Activated effector memory CD4-positive, alpha-beta T cell treated with Interleukin-2 at 50 U/mL for 16 hours (primary cell): ENCODE measurements around the gene SRCIN1.

Source experiments
- DNase-seq: peaks from one replicate; pipeline ENCODE4 v3.0.0-alpha.2; 2020

Gene SRCIN1

DNA sequence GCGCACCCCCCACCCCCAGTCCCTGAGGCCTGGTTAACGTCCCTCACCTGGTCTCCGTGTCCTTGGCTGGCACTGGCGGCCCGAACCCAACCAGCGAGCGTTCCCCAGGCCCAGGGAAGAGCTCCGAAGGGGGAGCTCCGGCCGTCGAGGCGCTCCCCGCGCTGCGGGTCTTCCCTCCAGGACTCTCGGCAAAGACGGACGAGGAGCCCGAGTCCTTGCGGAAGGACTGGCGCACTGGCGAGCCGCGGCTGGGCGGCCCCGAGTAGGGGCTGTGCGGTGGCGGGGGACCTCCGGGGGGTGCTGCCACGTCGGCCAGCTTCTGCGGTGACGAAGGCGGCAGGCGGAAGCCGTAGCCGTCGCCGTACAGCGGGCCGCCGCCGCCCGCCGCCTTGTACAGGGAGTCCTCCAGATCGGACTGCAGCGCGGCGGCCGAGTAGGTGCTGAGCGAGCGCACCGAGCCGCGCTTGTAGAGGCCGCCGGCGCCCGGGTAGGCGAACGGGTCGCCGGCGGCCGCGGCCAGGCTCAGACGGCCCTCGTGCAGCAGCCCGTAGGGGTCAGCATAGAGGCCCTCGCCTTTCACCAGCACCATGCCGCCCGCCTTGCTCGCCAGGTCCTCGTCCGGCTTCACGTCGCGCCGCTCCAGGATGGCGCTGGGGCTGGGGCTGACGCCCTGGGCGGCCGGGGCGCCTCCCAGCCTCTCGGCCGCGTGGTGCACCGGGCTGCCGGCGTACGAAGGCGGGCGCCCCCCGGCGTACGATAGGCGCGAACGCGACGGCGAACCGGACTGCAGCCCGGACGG, 44.1 kb downstream of the SRCIN1 start:
- no peak for DNase-seq

DNA sequence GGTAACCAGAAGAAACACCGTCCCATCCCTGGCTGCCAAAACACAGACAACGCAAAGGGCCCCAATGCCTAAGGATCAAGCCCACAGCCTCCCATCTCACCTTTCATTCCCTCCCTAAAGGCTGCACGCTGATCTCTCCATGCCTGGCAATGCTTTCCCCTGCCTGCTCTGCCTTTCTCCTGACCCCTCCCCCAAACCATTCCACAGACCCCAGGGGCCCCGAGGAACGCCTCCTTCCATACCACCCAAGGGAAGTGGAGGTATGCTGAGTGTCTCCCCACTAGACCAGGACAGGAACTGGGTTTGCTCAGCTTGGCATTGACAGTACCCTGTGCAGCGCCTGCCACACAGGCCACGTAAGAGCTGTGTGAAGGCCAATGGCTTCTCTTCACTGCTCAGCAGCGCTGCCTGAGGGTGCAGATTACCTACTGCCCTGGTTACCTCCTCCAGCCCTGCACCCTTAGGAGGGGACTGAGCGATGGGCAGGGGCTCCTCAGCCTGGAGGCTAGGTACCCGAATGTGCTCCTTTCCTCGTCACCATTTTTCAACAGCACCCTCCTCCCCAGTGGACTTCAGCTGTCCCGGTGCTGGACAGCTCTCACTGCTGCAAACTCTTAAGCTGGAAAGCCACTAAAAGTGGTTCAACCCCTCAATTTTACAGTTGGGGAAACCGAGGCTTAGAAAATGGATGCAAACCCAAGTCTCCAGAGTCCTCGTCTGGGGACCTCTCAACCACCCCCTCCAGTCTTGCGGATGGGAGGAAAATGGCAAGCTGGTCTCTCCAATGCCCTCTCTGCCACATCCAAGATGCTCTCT, 45.0 kb downstream of the SRCIN1 start:
- no peak for DNase-seq

- no peak for DNase-seq
These were observed 45.9 kb downstream of the SRCIN1 start for GRCh38 chr17:38559880-38560230.

- DNase-seq, result peak; percentile 82
These were observed 46.5 kb downstream of the SRCIN1 start for GRCh38 chr17:38559051-38559879.

- no peak for DNase-seq
These were observed 47.1 kb downstream of the SRCIN1 start for GRCh38 chr17:38558728-38559050.

- DNase-seq, result peak; percentile 82
These were observed 47.7 kb downstream of the SRCIN1 start for GRCh38 chr17:38557836-38558727.

DNA sequence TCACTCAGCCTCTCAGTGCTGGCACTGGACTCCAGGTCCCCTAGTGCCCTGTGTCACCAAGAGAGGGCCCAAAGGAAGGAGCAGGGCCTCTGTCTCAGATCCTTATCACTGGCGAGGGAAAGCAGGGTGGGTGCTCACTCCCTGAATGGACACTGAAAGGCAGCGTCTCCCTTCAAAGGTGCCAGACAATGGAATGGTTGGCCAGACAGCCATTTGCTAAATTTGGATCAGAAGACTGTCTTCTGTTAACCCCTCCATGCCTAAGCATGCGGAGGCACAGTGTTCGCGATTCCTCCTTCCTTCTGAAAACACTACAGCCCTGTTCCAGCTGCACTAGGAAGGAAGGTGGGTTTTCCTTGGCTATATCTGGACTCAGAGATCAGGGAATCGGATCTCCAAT, 48.4 kb downstream of the SRCIN1 start:
- DNase-seq, result no peak

- no peak for DNase-seq
These were observed 49.5 kb downstream of the SRCIN1 start for GRCh38 chr17:38556239-38556638.

DNA sequence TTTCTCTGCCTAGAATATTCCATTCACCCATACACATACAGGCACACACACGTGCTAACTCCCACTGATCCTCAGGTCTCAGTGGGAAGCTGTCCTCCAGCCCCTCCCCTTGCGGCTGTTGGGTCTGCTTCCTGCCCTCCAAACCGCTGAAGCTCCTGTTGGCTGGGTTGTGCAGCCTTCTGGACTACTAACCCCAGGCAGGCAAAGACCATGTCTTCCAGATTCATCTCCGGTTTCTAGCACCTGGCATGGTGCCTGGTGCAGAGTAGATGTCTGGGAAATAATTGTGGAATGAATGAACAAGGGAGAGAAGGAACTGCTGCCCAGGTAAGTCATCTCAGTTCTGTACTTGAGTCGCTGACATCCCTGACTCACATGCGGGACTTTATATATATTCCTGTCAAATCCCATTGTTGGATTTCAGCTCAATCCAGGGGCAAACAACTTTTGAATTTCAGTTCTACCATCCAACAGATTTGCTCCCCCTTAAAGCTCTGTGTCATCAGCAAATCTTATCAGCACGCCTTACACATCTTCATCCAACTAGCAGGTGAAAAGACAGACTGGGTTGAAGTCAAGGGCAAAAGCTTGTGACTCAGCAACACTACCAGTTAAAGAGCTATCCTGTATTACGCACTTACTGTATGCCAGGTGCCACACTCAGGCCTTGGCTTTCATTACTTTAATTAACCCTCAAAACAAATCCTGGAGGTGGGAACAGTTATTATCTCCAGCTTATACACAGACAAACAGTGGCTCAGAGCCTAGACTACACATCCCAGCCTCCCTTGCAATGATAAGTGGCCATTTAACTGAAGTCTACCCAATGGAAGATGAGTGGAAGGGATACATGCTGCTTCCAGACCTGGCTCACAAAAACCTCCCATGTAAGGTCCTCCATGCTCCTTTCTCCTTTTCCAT, 51.1 kb downstream of the SRCIN1 start:
- DNase-seq, result no peak

- no peak for DNase-seq
These were observed 53.4 kb downstream of the SRCIN1 start for GRCh38 chr17:38552343-38552742.

- no peak for DNase-seq
These were observed 54.6 kb downstream of the SRCIN1 start for GRCh38 chr17:38551121-38551520.

- DNase-seq, result no peak
These were observed 55.1 kb downstream of the SRCIN1 start for GRCh38 chr17:38550661-38551060.

DNA sequence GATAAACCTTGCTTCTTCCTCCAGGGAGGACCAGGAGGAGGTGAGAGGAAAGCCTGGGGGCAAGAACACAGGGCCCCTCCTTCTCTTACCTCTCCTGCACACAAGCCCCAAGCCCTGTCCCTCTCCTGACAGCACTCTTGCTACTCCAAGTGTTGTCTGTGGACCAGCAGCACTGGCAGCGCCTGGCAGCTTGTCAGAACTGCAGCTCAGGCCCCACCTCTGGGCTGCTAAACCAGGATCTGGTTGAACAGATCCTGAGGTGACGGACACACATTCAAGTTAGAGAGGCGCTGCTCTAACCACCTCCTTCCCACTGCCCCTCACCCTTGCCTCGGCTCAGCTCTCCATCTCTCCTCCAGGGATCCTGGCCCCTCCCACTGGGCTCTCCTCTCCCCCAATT, 56.5 kb downstream of the SRCIN1 start:
- no peak for DNase-seq

DNA sequence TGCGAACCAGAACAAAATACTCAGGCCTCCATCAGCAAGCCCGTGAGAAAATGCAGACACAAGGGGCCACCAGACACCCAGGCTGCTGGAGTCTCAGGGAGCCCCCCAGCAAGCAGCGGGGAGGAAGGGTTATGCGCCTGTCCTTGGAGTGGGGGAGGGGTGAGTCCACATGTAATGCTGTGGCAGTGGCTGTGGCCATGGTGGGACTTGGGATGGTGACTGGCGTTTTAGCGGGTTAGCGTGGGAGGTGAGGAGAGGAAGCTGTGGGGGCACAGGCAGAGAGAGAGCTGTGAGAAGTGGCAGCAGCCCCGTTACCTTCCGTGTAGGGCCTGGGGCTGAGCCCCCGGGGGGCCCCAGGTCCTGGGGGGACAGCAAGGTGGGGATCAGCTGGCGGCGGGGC, 58.3 kb downstream of the SRCIN1 start:
- no peak for DNase-seq

DNA sequence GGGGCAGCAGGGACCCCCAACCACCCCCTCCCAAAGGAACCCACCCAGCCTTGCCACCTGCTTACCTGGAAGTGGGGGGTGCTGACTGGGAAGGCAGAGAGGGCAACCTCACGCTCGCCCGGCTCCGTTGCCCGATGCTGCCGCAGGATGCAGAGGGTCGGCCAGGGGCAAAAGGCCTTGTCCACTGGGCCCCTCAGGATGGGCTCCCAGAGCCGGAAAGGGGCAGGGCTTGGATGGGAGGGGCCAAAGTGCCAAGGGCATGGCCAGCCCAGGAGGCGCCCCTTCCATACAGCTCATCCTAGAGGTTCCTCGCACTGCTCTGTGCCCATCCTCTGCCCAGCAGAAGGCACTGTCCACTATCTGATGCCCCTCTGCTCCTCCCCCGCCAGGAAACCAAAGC, 59.4 kb downstream of the SRCIN1 start:
- DNase-seq, result no peak

DNA sequence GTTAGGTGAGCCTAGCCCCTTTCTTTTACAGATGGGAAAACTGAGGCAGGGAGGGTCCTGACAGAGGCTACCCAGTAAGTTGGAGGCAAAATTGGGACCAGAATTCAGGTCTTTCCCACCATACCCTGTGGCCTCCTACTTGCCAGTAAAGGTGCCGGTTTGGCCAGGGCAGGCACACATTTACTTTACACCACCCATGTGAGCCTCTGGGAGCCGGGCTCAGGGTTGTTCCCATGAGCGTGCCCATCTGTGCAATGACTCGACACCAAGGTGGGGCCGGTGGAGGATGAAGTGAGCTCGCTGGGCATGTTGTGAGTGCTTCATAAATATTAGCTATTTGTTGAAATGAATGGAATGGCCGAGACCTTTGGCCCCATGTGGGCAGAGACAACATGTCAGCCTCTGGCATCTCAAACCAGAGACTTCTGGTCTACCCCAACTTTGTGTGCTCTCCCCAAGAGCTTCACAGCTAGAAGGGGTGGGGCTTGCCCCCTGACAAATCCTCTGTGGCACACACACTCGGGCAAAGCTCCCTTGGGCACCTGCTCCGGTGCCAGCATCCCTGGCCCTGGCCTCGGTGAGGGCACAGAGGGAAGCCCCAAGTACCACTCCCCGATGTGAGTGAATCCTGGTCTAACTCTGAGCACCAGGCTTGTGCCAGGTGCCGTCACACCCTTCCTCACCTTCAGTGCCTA, 60.1 kb downstream of the SRCIN1 start:
- DNase-seq, result no peak

DNA sequence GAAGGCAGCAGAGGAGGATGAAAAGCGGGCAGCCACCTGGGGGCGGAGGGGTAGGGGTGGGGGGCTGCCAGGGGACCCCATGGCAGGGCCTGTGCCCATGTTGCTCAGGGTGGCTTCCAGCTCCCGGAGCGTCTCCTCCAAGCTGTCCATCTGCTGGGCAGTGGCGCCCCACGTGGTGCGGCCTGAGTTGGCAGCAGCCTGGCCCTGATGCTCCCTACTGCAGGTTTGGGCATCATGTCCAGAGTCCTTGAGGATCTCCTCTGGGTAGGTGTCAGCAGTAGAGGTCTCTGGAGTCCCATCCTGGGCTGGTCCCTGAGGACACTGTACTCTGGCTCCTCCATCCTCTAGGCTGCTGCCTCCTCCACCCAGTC, 60.9 kb downstream of the SRCIN1 start:
- DNase-seq, result no peak

DNA sequence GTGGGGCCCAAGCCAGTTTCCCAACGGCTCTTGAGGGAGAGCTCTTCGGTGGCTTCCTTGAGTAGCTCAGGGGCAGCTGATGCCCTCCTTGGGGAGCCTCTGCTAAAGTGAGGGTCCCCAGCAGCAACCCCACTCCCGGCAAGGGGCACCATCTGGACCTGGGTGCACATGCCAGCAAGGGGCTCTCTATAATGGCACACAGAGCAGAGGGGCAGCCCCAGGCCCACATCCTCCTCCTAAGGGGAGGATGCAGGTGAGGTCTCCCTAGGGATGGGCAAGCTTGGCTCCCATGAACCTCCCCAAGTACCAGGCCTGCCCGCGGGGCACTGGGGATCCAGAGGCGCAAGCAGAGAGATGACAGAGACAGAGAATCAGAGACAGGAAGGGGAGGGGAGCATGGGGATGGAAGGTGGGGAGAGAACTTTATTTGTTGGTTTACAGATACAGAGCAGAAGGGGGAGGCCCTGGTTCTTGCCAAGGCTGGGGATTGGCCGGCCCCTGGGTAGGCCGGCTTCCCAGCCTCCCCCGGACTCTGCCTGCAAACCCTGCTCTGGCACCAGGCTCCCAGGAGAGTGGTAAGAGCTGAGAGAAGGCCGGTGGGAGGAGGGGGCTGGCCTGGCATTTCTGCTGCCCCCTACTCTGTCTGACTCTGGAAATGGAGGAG, 61.4 kb downstream of the SRCIN1 start:
- DNase-seq, result no peak

DNA sequence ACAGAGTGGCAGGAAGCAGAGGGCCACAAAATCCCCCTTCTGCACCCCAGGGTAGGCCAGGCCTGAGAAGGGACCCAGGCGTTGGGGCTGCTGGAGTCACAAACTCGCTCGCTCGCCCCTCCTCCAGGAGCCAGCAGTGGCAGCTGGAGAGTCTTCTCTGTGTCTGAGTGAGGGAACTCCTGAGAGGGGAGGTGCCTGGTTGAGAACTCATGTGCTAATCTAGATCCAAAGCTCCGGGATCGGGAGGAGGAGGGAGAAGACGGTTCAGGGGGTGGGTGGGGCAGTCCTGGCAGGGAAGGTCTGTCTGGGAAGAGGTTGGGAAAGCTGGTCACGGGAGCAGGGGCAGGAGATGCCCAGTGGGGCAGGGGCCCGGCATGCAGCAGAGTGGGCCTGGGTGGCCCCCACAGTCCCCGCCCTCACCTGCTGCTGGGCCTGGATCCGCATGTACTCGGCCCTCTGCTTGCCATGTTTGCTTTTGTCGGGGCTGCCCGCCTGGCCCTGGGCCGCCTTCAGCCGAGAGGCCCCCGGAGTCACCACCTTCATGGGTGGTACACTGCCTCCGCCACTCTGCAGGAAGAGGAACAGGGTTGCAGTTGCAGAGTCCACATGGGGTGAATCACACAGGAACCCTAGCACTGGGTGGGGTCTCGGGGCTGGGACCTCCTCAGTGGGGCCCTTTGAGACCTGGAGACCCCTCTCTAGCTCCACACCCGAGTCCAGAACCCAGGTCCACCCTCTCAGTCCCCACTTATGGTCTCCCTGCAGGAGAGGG, 62.2 kb downstream of the SRCIN1 start:
- DNase-seq, result no peak

- DNase-seq, result no peak
These were observed 63.5 kb downstream of the SRCIN1 start for GRCh38 chr17:38542286-38542685.
